HG02885 (cell line): ENCODE data around the gene PNMA8C.
"Not testable (repeated sequence)": the region's sequence is repeated elsewhere in the genome, so short reads cannot be mapped to it uniquely, and the experiment has no call there.

Experiments
- ATAC-seq: cut with Tn5 transposase; IDR thresholded peaks from one replicate; pipeline ENCODE4 v1.9.1; 2021; ENCODE audit warnings: mild to moderate bottlenecking; ENCODE audit not compliant: unreplicated experiment, poor library complexity

The PNMA8C gene

DNA sequence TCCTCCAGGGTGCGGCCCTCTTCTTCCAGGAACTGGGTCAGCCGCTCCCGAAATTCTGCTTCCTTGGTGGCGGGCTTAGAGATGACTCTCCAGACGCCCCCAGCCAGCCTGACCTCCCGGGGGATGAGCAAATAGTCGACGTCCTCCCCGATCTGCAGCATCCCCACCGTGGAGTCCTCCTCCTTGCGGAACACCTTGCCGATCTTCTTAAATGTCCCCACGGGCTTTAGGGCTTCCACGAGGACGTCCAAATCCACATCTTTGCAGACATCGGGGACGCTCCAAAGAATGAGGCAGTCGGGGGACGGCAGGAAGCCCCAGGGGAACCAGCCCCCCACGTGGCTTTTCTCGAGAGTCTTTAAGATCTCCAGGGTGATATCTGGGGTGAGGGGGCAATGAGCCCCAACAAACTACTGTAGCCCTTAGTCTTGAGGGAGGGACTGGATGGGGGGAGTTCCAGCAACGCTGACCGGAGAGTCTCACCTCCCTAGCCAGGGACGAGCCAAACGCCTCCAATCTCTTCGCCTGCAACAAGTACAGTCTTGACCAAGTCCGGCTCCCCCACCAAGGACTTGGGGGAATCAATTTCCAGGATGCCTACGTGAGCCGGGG lies 16.0 kb downstream of the PNMA8C start:
- ATAC-seq: no peak

DNA sequence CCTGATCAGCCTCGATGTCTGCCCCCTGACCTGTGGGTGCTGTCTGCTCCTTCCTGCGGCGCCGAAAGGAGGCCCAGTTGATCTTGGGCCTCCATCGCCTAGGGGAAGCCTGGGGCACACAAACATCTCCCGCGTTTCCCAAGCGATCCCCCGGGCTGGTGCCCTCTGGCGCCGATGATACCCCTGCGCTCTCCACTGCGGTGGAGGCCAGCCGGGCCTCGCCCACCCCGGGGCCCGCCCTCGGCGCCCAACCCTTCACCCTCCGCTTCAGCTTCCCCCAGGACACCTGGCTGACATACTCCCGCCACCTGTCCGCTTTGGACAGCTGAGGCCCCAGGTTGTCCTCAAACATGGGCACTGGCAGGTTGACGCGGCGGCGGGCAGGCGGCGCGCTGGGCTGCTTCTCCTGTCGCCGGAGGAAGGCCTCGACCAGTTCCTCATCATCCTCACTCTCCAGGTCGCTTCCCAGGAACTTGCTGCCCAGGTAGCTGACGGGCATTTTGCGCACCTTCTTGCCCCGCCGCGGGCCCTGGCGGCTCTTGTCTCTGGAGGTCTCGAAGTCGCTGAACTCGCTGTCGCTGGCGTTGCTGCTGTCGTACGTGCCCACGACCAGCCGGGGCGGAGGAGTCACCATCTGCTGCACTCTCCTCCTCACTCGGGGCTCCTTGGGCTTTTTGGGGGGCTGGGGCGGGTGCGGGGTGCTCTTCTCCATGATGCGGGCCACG lies 16.6 kb downstream of the PNMA8C start:
- ATAC-seq: no peak

DNA sequence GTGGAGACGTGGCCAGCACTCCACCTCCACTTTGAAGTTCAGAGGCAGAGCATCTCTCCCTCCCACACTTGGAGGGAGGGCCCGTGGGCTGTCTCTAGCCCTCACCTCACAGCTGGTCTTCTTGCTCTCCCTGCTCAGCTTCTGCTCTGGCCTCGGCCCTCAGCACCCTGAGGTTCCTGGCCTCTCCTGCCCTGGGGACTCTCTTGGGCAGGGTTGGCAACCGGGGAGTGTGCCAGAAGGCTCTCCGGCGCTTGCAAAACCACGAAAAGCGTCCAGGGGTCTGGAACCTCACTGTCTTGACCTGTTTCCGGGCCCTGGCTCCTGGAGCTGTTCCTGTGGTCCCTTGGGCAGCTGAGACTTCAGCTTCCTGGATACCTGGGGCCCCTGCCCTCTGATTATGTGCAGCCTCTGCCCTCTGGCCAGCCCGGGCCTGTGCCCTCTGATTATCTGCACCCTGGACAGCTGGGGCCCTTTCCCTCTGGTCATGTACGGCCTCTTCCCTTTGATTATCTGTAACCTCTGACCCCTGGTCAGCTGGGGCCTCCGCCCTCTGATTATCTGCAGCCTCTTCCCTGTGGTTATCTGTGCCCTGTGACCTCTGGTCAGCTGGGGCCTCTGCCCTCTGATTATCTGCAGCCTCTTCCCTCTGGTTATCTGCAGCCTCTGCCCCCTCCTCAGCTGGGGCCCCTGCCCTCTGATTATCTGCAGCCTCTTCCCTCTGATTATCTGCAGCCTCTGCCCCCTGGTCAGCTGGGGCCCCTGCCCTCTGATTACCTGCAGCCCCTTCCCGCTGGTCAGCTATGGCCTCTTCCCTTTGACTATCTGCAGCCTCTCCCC lies 17.4 kb downstream of the PNMA8C start:
- no peak for ATAC-seq

DNA sequence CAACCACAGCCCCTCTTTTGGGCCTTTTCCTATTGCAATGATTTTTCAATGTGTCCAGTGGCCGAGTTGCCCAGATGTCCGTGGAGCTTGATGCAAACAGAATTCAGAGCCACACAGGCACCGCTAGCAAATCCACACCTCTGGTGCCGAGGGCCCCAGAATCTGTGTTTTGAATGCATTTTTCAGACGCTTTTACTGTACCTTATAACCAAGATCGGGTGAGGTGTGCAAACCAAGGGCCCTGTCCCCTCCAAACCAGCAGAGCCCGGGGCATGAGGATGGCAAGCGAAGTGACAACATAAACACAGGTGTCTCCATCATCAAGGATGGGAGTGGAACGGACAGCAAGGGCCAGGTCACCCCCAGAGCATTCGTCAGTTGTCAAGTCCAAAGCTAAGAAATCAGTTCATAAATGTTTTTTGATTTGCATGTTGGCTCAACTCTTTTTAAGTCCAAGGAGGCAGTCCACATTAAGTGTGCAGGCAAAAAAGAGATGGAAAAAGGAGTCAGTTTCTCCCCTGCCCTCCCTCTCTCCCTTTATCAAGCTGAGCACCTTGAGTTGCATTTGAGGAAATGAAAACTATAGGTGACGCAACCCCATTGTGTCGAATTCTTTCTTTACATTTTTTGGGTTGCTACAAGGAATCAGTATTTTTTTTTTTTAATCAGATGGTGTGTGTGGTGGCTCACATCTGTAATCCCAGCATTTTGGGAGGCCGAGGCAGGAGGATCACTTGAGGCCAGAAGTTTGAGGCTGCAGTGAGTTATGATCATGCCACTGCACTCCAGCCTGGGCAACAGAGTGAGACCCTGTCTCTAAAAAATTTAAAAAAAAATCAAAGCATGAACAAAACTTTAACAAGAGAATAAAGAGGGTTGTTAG lies 18.3 kb downstream of the PNMA8C start:
- ATAC-seq: no peak

DNA sequence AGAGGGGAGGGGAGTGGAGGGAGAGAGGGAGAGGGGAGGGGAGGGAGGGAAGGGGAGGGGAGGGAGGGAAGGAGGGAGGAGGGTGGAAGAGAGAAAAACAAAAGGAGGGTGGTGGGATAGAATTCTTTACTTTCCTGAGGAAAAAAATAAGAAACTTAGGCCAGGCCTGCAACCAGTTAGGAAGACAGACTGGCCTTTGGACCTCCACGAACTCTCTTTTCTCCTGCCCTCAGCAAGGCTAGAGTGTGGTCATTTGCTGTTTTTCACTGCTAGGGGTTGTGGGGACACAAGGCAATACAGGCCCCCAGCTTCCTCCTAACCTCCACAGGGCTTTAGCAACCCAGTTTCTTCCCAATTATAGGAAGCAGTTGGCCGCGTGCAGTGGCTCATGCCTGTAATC lies 19.5 kb downstream of the PNMA8C start:
- ATAC-seq: no peak

DNA sequence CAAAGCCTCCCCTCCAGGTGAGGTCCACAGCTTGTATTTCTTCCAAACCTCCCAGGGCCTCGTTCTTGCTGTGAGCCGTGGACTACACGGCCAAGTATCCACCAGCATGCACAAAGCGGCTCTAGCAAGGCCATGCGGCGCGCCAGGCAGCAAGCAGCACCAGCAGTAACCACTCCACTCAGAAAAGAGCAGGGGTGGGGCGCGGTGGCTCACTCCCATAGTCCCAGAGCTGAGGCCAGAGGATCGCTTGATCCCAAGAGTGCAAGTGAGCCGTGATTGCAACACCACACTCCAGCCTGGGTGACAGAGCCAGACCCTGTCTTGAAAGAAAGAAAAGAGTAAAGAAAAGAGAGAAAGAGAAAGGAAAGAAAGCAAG lies 20.1 kb downstream of the PNMA8C start:
- no peak for ATAC-seq

DNA sequence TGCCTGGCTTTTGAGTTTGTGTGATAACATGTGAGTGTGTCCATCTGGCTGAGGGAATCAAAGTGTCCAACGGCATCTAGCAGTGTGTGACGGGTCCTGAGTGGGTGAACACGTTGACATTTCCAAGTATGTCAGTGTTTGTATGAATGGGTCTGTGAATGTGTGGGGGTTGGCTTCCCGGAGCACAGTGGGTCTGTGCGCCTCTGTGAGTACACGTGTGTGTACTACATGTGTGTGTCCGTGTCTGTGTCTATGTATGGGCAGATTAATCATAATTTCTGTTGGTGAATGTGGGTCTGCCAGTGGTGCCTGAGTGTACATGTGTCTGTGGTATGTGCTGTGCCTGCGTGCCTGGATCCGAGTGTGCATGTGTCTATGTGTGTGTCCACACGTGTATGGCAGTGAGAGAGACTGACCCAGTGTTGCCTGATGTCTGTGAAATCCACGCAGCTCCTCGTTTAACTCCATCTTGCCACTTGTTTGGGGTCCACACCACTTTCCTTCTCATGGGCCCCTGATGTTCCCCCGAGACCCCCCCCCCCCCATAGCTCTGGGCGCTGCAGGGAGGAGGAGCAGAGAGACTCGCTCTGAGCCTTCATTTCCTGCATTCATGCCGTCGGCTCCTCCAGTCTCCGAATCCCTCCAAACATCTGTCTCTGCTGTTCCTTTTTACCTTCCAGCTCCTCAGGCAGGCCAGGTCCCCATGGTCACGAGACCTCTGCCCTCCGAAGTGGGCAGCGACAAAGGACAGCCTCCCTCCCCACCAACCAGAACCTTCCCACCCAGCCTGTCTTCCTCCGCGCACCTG lies 20.7 kb downstream of the PNMA8C start:
- no peak for ATAC-seq

DNA sequence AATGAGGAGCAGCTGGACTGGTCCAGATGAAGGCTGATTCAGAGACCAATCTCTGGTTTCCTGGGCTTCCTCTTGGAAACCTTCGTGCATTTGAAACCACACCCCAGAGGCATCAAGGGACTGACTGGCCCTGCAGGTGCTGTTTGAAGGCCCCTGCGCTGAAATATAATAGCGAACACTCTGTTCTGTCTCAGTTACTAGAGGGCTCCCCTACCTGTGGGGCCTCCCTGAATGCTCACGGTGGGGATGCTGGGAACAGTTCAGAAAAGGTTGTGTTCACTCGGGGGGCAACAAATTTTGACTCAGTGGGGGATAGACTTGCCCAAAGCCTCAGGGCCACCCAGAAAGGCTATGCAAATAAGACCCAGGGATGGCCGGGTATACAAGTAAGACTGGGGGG lies 21.8 kb downstream of the PNMA8C start:
- ATAC-seq: no peak

DNA sequence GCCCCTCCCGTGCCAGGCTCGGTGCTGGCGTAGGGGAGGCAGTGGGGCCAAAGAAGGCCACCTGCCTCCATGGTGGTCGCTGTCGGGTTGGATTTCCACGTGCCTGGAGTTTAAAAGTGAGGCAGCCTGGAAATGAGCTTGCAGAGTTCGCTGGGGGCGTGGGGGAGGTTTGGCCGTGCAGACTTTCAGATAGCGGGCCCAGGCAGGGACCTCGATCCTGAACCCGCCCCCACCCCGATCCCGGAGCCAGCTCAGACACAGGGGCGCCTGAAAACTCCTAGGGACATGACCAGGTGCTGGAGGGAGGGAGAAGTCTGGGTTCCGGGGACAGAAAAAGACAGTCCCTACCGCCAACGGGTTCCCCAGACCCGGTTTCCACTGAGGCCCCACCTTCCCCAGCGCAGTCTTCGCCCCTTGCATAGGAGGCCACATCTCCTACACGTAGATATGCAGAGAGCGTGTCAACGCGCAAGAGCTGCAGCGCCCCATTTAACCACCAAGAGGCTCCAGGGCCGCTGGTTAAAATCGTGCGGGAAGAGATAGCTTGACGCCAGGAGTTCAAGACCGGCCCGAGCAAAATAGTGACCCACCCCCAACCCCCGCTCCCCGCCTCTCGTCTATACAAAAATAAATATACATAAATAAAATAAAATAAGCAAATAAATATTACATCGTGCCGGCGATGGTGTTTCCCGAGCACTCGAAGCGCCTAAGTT lies 23.8 kb downstream of the PNMA8C start:
- ATAC-seq: no peak

DNA sequence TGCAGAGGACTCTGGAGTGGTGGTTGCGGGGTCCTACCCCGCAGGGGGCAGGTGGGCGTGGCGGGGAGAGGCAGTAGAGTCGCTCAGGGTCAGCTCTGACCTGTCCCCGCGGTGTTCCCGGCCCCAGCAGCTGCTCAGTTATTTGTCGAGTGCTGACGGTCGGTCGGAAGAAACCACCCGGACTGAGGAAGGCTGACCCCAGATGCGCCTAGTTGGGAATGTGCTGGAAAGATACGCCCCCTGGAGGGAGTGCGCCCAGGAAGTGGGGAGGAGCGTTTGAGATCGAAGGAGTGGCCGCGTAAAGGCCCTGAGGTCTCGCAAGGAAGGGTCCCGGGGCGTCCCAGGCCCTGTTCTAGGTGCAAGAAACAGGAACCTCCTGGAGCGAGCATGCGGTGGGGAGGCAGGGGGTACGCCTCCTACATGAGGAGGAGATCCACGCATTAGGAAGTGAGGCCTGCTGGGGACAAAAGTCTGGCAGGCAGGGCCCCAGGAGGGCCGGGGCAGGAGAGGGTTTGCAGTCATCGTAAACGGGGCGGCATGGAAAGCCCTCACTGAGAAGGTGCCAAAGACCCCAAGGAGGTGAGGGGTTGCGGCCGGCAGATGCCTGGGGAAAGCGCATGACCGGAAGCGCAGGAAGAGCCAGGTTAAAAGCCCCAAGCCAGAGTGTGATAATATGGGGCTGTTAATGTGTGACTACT lies 24.5 kb downstream of the PNMA8C start:
- ATAC-seq: no peak

DNA sequence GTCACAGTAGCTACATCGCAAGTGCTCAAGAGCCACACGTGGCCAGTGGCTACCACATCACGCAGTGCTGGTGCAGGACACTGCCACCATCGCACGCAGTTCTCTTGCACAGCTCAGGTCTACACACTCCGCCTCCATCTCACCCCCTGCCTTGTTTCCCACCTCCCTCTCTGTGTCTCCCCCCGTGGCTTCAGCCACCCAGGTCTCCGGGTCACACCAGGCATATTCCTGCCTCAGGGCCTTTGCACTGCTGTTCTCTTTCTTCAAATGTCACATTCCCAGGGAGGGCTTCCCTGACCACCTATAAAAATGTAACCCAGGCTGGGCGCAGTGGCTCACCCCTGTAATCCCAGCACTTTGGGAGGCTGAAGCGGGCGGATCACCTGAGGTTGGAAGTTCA lies 26.0 kb downstream of the PNMA8C start:
- ATAC-seq: no peak

DNA sequence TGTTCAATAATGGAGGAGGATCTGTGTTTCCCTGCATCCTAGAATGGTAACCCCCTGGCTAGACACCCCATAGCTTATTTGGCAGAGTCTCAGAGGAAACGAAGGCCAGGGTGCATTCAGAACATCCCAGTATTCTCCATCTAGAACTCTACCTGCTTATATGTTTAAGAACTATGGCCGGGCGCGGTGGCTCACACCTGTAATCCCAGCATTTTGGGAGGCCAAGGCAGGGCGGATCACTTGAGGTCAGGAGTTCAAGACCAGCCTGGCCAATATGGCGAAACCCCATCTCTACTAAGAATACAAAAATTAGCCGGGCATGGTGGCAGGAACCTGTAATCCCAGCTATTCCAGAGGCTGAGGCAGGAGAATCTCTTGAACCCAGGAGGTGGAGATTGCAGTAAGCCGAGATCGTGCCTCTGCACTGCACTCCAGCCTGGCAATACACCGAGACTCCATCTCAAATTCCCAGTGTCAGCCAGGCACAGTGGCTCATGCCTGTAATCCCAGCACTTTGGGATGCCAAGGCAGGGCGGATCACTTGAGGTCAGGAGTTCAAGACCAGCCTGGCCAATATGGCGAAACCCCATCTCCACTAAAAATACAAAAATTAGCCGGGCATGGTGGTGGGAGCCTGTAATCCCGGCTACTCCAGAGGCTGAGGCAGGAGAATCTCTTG lies 30.8 kb downstream of the PNMA8C start:
- not testable (repeated sequence) for ATAC-seq

DNA sequence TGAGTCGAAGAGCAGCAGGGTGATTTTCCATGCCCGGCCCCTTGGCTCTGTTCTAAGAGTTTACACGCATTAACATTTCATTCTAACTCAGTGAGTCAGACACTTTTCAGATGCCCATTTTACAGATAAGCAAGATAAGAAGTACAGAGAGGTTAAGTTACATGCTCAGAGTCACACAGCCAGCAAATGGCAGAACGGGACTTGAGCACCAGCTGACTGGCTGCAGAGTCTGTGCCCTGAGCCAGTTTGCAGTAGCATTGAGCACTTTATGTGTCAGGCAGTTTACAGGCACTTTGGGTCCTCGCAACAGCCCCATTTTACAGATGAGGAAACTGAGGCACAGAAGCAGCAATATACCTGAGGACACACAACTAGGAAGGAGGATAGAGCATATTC lies 34.3 kb downstream of the PNMA8C start:
- no peak for ATAC-seq

DNA sequence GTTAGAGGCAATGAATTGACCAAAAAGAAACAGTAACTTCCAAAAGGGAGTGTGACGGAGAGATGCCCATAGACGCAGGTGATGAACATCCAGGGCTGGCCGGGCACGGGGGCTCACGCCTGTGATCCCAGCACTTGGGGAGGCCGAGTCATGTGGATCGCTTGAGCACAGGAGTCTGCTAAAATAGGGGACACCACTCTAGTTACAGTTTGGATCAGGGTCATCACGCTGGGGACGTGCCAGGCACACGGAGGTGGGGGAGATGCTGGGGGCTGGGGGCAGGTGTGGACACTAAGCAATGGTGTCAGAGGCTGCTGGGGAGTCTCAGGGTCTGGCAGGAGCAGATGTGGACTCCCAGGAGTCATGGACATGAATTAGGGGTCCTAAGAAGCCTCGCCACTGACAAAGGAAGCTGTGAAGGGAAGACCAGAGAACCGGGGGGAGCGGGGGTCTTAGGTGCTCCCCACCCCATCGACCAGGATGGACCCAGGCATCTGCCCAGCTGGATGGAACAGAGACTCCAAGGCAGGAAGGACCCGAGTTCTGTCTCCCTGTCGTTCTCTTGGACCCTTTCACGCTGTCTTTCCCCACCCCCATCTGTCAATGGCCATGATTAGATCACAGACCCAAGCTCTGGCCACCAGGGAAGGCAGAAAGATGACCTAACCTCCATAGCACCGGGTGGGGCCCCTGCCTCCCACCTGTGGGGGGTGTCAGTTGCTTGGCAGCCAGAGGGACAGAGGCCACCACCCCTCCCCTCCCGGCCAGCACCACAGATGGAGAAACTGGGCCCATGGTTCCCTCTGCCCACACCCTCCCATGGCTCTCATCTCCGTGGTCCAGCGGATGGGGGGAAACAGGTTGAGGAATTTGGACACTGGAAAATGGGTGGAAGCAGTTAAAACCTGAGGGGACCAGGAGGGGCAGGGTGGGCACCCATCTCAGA lies 35.0 kb downstream of the PNMA8C start:
- ATAC-seq: no peak

DNA sequence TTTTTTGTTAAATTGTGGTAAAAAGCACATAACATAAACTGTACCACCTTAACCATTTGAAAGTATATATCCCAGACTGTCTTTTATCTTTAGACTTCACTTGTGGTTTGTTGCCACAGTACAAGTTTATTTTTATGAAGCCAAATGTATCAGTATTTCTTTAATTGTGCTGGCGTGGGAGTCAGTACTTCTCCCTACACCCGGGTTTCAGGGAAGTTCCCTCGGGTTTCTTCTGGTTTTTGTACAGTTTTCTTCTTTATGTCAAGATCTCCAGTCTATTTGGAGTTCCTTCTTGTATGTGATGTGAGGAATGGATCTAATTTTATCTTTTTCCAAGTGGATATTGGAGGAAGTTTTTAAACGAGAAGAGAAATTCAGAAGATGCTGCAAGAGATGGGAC lies 35.9 kb downstream of the PNMA8C start:
- ATAC-seq: no peak

DNA sequence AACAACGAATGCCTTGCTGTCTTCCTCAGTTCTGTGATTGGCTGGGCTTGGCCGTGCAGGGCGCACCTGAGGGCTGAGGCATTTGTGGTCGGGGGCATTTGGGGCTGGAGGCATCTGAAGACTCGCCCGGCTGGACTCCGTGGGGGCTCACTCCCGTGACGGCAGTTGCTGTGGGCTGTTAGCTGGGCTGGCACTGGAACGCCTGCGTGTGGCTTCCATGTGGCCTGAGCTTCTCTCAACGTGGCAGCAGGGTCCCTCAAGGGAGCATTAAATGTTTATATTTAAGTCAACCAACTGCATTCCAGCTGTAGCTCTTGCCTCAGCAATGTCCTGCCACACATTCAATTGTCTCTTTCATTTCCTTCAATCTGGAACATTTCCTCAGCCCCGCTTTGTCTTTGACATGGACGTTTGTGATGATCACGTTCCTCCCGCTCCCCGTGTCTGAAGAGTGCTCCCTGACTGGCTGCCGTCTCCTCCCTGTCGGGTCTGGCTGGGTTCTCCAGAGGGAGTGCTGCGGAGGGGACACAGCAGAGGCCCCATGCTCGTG lies 36.4 kb downstream of the PNMA8C start:
- no peak for ATAC-seq
